HepG2 (cell line): Measurements from ENCODE around the gene CTNNBIP1. TPM values are rescaled to one million over a fixed set of nuclear protein-coding genes. Genes with fewer than 3 reads are reported as not detected.

Source experiments
- ATAC-seq: fragments of 200-7000 bp; cut with Tn5 transposase; 3 replicates; pipeline ENCODE4 v1.9.1; 2020; ENCODE audit warnings: mild to moderate bottlenecking, moderate library complexity
- BruUV-seq: library from RNA; stranded (reverse); fragments of 400-500 nt; replicated peaks from 2 replicates; lab custom pipeline; 2021; lab: Mats Ljungman, UMichigan
- CTCF ChIA-PET: fragments of 300-600 bp; formaldehyde crosslinking; extraction: SDS; loops from one replicate; lab custom pipeline; 2021; ENCODE audit warnings: low total read pairs, inconsistent platforms, low intra/inter-chr PET ratio; lab: Yijun Ruan, JAX
- POLR2A ChIA-PET: fragments of 350-600 bp; sonication (Branson Sonifier 250); formaldehyde crosslinking; loops from one replicate; lab custom pipeline; 2020; ENCODE audit warnings: antibody characterized with exemption, inconsistent platforms; lab: Yijun Ruan, JAX
- DNase-seq: peaks from one replicate; pipeline ENCODE4 v3.0.0-alpha.2; 2015; ENCODE audit warnings: low spot score
- FAIRE-seq: peaks from 3 replicates; lab custom pipeline; 2011; peaks lifted over from hg19 to GRCh38; lab: Jason Lieb, UNC
- H2AFZ ChIP-seq: one replicate; pipeline ENCODE4 v1.6.1; 2011; ENCODE audit warnings: low read length, inconsistent platforms
- H3K27ac ChIP-seq: fragments of 300-600 bp; 3 replicates; pipeline ENCODE4 v1.8.0; 2011; ENCODE audit warnings: mixed run types, mild to moderate bottlenecking, mixed read lengths, low read length, inconsistent platforms; ENCODE audit not compliant: insufficient read depth; ENCODE audit errors: extremely low read length
- H3K27me3 ChIP-seq, 2 experiments: fragments of 200-600 bp in 1 of 2; 2 replicates in 1 of 2; 3 replicates in 1 of 2; pipeline versions ENCODE4 v1.6.0 to v1.8.0; 2011; ENCODE audit warnings: low read length in 2 of 2, mild to moderate bottlenecking in 2 of 2, moderate library complexity in 2 of 2, inconsistent platforms in 1 of 2; ENCODE audit not compliant: insufficient read depth in 2 of 2, control insufficient read depth in 1 of 2
- H3K36me3 ChIP-seq, 2 experiments: fragments of 200-600 bp in 1 of 2; replicated peaks in 1 of 2; 2 replicates in 1 of 2; 3 replicates in 1 of 2; pipeline versions ENCODE4 v1.5.1 to v1.8.0; 2011; ENCODE audit warnings: low read length in 2 of 2, inconsistent platforms in 1 of 2; ENCODE audit not compliant: insufficient read depth in 2 of 2, control insufficient read depth in 1 of 2
- H3K4me1 ChIP-seq: 2 replicates; pipeline ENCODE4 v1.5.1; 2012; ENCODE audit warnings: low read length, inconsistent platforms; ENCODE audit not compliant: insufficient read depth
- H3K4me2 ChIP-seq: 2 replicates; pipeline ENCODE4 v1.6.0; 2011; ENCODE audit warnings: low read depth, low read length, inconsistent platforms
- H3K4me3 ChIP-seq, 3 experiments: fragments of 200-600 bp in 1 of 3; sonication (generic), shearing (Covaris generic) in 1 of 3; replicated peaks in 1 of 3; 2 replicates each; pipeline ENCODE4 v1.5.1; 2011 to 2016; ENCODE audit warnings: low read length in 3 of 3, inconsistent platforms in 2 of 3, low read depth in 2 of 3, mild to moderate bottlenecking in 2 of 3, control low read depth in 1 of 3, mixed read lengths in 1 of 3; ENCODE audit not compliant: insufficient read depth in 1 of 3
- H3K79me2 ChIP-seq: one replicate; pipeline ENCODE4 v1.6.1; 2011; ENCODE audit warnings: low read length, inconsistent platforms; ENCODE audit not compliant: insufficient read depth
- H3K9ac ChIP-seq: 2 replicates; pipeline ENCODE4 v1.6.0; 2011; ENCODE audit warnings: mild to moderate bottlenecking, low read depth, low read length, inconsistent platforms; ENCODE audit not compliant: insufficient read depth
- H3K9me3 ChIP-seq: 2 replicates; pipeline ENCODE4 v1.5.1; 2012; ENCODE audit warnings: mild to moderate bottlenecking, low read length
- H4K20me1 ChIP-seq: 2 replicates; pipeline ENCODE4 v1.6.0; 2011; ENCODE audit warnings: inconsistent platforms, mild to moderate bottlenecking, low read length, moderate library complexity; ENCODE audit not compliant: insufficient read depth
- BATF2 ChIP-seq: sonication (generic); formaldehyde crosslinking; IDR thresholded peaks from 2 replicates; pipeline ENCODE4 v1.8.0; 2022; ENCODE audit warnings: mild to moderate bottlenecking, missing genetic modification reagents, moderate library complexity
- HIVEP1 ChIP-seq: sonication (generic); formaldehyde crosslinking; IDR thresholded peaks from 2 replicates; pipeline ENCODE4 v1.4.0; 2020; ENCODE audit warnings: mild to moderate bottlenecking, missing genetic modification reagents
- PAXIP1 ChIP-seq: sonication (generic); formaldehyde crosslinking; conservative IDR thresholded peaks from 2 replicates; pipeline ENCODE4 v1.4.0; 2020; ENCODE audit warnings: mild to moderate bottlenecking, missing genetic modification reagents, moderate library complexity
- RBFOX2 ChIP-seq: fragments of 200-400 bp; formaldehyde crosslinking; IDR thresholded peaks from 2 replicates; pipeline ENCODE4 v1.6.1; 2017; ENCODE audit warnings: low read depth, mild to moderate bottlenecking, low read length
- RFXANK ChIP-seq: IDR thresholded peaks from 2 replicates; pipeline ENCODE4 v1.6.1; 2016
- ZNF12 ChIP-seq: sonication (generic); formaldehyde crosslinking; IDR thresholded peaks from 2 replicates; pipeline ENCODE4 v1.5.0; 2020; ENCODE audit warnings: missing genetic modification reagents
- ZNF121 ChIP-seq: sonication (generic); formaldehyde crosslinking; IDR thresholded peaks from 2 replicates; pipeline ENCODE4 v1.5.0; 2020; ENCODE audit warnings: mild to moderate bottlenecking, missing genetic modification reagents
- ZNF441 ChIP-seq: sonication (generic); formaldehyde crosslinking; IDR thresholded peaks from 2 replicates; pipeline ENCODE4 v1.7.0; 2021; ENCODE audit warnings: missing genetic modification reagents, borderline replicate concordance
- WGBS: methylation state at CpG from one replicate; pipeline ENCODE4 v1.1.6; 2017; ENCODE audit warnings: low lambda C conversion rate; 5-methylcytosine and 5-hydroxymethylcytosine counted together
- in situ Hi-C: cut with HindIII; loops from 2 replicates; pipeline ENCODE4 v1.10.0; 2017; ENCODE audit warnings: low pct_unique_long_range_greater_than_20kb; ENCODE audit not compliant: extremely low pct_ligation_motif_present
- intact Hi-C: fragments of 100-400 bp; cut with micrococcal nuclease; formaldehyde crosslinking; loops from one replicate; pipeline ENCODE4 v1.10.0; 2022; ENCODE audit not compliant: unreplicated experiment
- polyA plus RNA-seq, 8 experiments: library from polyadenylated mRNA; depleted of rRNA in 3 of 8; stranded (reverse) in 7 of 8; unstranded in 1 of 8; fragments of >200 nt; fragmentation: Illumina TruSeq in 4 of 8; extraction: Trizol in 4 of 8; gene quantifications; 2 replicates each; pipeline versions ENCODE4 v1.2.1 to v1.2.3, GENCODE V29; 2011 to 2016; ENCODE audit warnings: low read depth in 4 of 8, missing spikeins in 1 of 8, mixed read lengths in 1 of 8; ENCODE audit not compliant: insufficient read depth in 1 of 8
- total RNA-seq, 5 experiments: library from RNA; depleted of rRNA; stranded (reverse); fragments of >200 nt; fragmentation: Illumina TruSeq; extraction: Trizol; gene quantifications; 2 replicates each; pipeline ENCODE4 v1.2.3, GENCODE V29; 2016; ENCODE audit warnings: low read depth in 1 of 5
- TF ChIP-seq, protein P1 (sequence below): sonication (generic); formaldehyde crosslinking; IDR thresholded peaks from 2 replicates; pipeline ENCODE4 v1.4.0; 2020; ENCODE audit warnings: mild to moderate bottlenecking, missing genetic modification reagents, borderline replicate concordance

The CTNNBIP1 gene
- total and polyA plus RNA-seq, 2 of the 13 experiments (the other 11 are each of a cell fraction or from before 2014, with no cell fraction given): 71.7 to 83.0 TPM

- in situ Hi-C loops (no loop called here), intact Hi-C loops (no loop called here)
- 0 out of 2 replicates have a peak overlapping the region, but pooled peaks have one; percentile 26 for H3K9ac ChIP-seq
- H3K27ac ChIP-seq: no peak overlapping the region
- H3K27me3 ChIP-seq: no peaks in the 10 kb centered on the region; a peak in 2 of 5 replicates
- CTCF ChIA-PET: no interaction called here
- no peak overlapping the region for H3K4me3 ChIP-seq
- H3K79me2 ChIP-seq: peaks cover 60% of the 10 kb centered on the region
- no peak for DNase-seq
- H3K4me2 ChIP-seq: peak overlapping the region; percentile 42
- H2AFZ ChIP-seq: no peak overlapping the region
- ATAC-seq: no peak
- POLR2A ChIA-PET: interaction anchor here (0.6 to 1.8 kb wide), 2 partner anchors 18 to 36 kb away, joined by 3 to 4 read pairs; partner anchors contain the start of genes LZIC and NMNAT1
- no peaks in the 10 kb centered on the region for H3K9me3 ChIP-seq
- H3K36me3 ChIP-seq: no peaks in the 10 kb centered on the region; a peak in 1 of 5 replicates
- peaks cover 76% of the 10 kb centered on the region for H3K4me1 ChIP-seq
- WGBS: 84% methylated on average over 5 of the region's 5 CpGs
- no peak for FAIRE-seq
- H4K20me1 ChIP-seq: no peaks in the 10 kb centered on the region
- no TSS peak for BruUV-seq
- no peak for TF ChIP-seq HIVEP1
- 0 out of 2 replicates have a peak, but pooled peaks have one; percentile 29 for TF ChIP-seq RBFOX2
- peak; percentile 67; the same call in 1 of the 2 replicates for TF ChIP-seq ZNF121 (CRISPR knock-in tag)
Measured at GRCh38 chr1:9907441-9907840, 2.6 kb downstream of the CTNNBIP1 start.

DNA sequence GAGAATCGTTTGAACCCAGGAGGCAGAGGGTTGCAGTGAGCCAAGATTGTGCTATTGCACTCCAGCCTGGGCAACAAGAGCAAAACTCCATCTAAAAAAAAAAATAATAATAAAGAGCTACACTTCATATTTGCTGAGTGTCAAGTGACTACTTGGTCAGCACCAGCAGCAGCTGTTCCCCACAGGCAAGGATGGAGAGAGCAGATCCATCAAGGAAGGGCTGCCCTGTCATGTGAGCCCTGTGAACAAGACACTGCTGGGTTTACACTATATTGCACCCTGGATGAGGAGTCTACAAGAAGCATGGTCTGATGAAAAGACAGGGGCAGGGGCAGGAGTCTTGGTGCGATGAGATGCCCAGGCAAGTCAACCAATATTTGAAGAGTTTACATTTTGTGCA lies 3.6 kb downstream of the CTNNBIP1 start:
- no peak overlapping the region for H3K4me3 ChIP-seq
- H3K79me2 ChIP-seq: peaks cover 60% of the 10 kb centered on the region
- no peak for FAIRE-seq
- H3K4me2 ChIP-seq: no peak overlapping the region
- ChIA-PET POLR2A (interaction anchor here (1.2 kb wide), 1 partner anchor 8 kb away, joined by 3 read pairs; no protein-coding TSS in a partner anchor), CTCF (no interaction called here)
- H4K20me1 ChIP-seq: peaks cover 4% of the 10 kb centered on the region; the same call in 1 of the 2 replicates
- peaks cover 76% of the 10 kb centered on the region for H3K4me1 ChIP-seq
- H3K36me3 ChIP-seq: no peaks in the 10 kb centered on the region; a peak in 1 of 5 replicates
- DNase-seq: no peak
- no TSS peak for BruUV-seq
- no peak overlapping the region for H3K9ac ChIP-seq
- in situ Hi-C loops (no loop called here), intact Hi-C loops (no loop called here)
- no peak overlapping the region for H3K27ac ChIP-seq
- ATAC-seq: no peak
- no peak overlapping the region for H2AFZ ChIP-seq
- H3K9me3 ChIP-seq: no peaks in the 10 kb centered on the region
- WGBS: 100% methylated on average over 2 of the region's 2 CpGs
- no peaks in the 10 kb centered on the region; a peak in 2 of 5 replicates for H3K27me3 ChIP-seq
- TF ChIP-seq, protein P1, sequence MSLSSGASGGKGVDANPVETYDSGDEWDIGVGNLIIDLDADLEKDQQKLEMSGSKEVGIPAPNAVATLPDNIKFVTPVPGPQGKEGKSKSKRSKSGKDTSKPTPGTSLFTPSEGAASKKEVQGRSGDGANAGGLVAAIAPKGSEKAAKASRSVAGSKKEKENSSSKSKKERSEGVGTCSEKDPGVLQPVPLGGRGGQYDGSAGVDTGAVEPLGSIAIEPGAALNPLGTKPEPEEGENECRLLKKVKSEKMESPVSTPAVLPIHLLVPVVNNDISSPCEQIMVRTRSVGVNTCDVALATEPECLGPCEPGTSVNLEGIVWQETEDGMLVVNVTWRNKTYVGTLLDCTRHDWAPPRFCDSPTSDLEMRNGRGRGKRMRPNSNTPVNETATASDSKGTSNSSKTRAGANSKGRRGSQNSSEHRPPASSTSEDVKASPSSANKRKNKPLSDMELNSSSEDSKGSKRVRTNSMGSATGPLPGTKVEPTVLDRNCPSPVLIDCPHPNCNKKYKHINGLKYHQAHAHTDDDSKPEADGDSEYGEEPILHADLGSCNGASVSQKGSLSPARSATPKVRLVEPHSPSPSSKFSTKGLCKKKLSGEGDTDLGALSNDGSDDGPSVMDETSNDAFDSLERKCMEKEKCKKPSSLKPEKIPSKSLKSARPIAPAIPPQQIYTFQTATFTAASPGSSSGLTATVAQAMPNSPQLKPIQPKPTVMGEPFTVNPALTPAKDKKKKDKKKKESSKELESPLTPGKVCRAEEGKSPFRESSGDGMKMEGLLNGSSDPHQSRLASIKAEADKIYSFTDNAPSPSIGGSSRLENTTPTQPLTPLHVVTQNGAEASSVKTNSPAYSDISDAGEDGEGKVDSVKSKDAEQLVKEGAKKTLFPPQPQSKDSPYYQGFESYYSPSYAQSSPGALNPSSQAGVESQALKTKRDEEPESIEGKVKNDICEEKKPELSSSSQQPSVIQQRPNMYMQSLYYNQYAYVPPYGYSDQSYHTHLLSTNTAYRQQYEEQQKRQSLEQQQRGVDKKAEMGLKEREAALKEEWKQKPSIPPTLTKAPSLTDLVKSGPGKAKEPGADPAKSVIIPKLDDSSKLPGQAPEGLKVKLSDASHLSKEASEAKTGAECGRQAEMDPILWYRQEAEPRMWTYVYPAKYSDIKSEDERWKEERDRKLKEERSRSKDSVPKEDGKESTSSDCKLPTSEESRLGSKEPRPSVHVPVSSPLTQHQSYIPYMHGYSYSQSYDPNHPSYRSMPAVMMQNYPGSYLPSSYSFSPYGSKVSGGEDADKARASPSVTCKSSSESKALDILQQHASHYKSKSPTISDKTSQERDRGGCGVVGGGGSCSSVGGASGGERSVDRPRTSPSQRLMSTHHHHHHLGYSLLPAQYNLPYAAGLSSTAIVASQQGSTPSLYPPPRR: no peak
- no peak for TF ChIP-seq ZNF12 (CRISPR knock-in tag)
- TF ChIP-seq PAXIP1 (CRISPR knock-in tag): no peak
- TF ChIP-seq RFXANK (CRISPR knock-in tag): no peak
- no peak for TF ChIP-seq BATF2 (CRISPR knock-in tag)
- no peak for TF ChIP-seq ZNF441 (CRISPR knock-in tag)
